ENCODE measurements around the gene FERMT2. TPM values are rescaled to one million over a fixed set of nuclear protein-coding genes. Genes with fewer than 3 reads are reported as not detected.

FERMT2 gene
- total RNA-seq = 100 to 1,000 TPM; 197 to 225 TPM

DNA sequence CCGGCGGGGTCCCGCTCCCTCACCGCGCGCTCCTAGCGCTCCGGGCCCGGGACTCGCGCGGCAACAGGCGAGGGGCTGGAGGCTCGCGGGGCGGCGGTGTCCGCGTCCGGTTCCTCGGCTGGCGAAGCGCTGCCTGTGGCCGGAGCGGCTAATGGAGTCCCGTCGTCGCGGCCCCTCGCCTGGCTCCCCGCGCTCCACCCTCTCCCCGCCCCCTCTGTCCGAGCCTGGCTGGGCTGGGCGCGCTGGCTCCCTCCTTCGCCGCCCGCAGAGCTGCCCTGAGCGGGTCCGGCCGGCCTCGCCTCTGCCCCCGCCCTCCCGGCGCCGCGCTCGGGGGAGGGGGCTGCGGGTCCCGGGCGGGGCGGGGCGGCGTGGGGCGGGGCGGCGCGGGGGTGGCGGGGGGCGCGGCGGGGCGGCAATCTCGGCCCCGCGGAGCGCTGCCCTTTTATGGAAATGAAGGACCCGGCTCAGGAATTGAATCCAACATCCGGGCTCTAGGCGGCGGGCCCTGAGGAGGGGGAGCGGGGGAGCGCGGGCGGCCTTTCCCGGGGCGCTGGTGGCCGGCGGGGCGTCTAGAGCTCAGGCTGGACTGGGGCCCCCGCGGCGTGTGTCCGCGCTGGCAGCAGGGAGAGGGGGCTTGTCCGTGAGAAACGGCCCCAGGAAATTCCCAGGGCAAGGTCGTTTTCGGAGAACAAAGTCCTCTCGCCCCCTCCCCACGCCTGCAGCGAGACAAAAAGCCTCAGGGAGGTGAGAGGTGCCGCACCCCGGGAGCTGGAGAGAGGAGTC, at the start of gene FERMT2:
FERMT2 (minus strand) TSS at position 153 of the 783 bp plus-strand sequence. CDS start 482 bp downstream, outside the sequence.
- Histone ChIP-seq H3K9me3 (no peaks in the 10 kb centered on the region), H3K4me1 (ENCODE audit: control insufficient read depth in 1 of 2, low read depth in 2 of 2) (peaks cover 4 to 66% of the 10 kb centered on the region in 2 donors), H3K36me3 (no peaks in the 10 kb centered on the region), H3K27me3 (replicated peaks; ENCODE audit: insufficient read depth) (no peaks in the 10 kb centered on the region), H3K27ac (peak within 1 kb of the TSS; percentile 98 to 99), H3K4me3 (peak within 1 kb of the TSS; percentile 94)
- peak; percentile 67 for ATAC-seq (ENCODE audit: insufficient number of reproducible peaks, low FRiP score, low read depth)
- DNase-seq (ENCODE audit: low spot score) = peak; percentile 47
- TF ChIP-seq CTCF (IDR thresholded peaks at IDR 0.05) = no peak

GRCh38 chr14:52998376-52999015, 47.6 kb upstream of the FERMT2 start:
- no peak for ATAC-seq (ENCODE audit: insufficient number of reproducible peaks, low FRiP score, low read depth)
- Histone ChIP-seq H3K4me1 (ENCODE audit: control insufficient read depth in 1 of 2, low read depth in 2 of 2) (peaks cover 0 to 16% of the 10 kb centered on the region in 2 donors), H3K9me3 (no peaks in the 10 kb centered on the region), H3K4me3 (no peak overlapping the region), H3K27ac (peak overlapping the region in 1 of 2 donors; percentile 14), H3K36me3 (no peaks in the 10 kb centered on the region), H3K27me3 (replicated peaks; ENCODE audit: insufficient read depth) (no peaks in the 10 kb centered on the region)
- DNase-seq (ENCODE audit: low spot score) = no peak
- no peak for TF ChIP-seq CTCF (IDR thresholded peaks at IDR 0.05)

- Histone ChIP-seq H3K9me3 (no peaks in the 10 kb centered on the region), H3K36me3 (no peaks in the 10 kb centered on the region), H3K27ac (no peak overlapping the region), H3K4me1 (ENCODE audit: control insufficient read depth in 1 of 2, low read depth in 2 of 2) (peaks cover 0 to 11% of the 10 kb centered on the region in 2 donors), H3K27me3 (replicated peaks; ENCODE audit: insufficient read depth) (no peaks in the 10 kb centered on the region), H3K4me3 (no peak overlapping the region)
- no peak for TF ChIP-seq CTCF (IDR thresholded peaks at IDR 0.05)
- DNase-seq (ENCODE audit: low spot score) (no peak), ATAC-seq (ENCODE audit: insufficient number of reproducible peaks, low FRiP score, low read depth) (no peak)
Observed at GRCh38 chr14:52996493-52996892, 45.6 kb upstream of the FERMT2 start.

- Histone ChIP-seq H3K9me3 (no peaks in the 10 kb centered on the region), H3K27ac (no peak overlapping the region), H3K27me3 (replicated peaks; ENCODE audit: insufficient read depth) (no peaks in the 10 kb centered on the region), H3K4me1 (ENCODE audit: control insufficient read depth in 1 of 2, low read depth in 2 of 2) (peaks cover 0 to 11% of the 10 kb centered on the region in 2 donors), H3K4me3 (no peak overlapping the region), H3K36me3 (no peaks in the 10 kb centered on the region)
- TF ChIP-seq CTCF (IDR thresholded peaks at IDR 0.05) = no peak
- DNase-seq (ENCODE audit: low spot score) (no peak), ATAC-seq (ENCODE audit: insufficient number of reproducible peaks, low FRiP score, low read depth) (no peak)
Observed at GRCh38 chr14:52995998-52996397, 45.1 kb upstream of the FERMT2 start.

DNA sequence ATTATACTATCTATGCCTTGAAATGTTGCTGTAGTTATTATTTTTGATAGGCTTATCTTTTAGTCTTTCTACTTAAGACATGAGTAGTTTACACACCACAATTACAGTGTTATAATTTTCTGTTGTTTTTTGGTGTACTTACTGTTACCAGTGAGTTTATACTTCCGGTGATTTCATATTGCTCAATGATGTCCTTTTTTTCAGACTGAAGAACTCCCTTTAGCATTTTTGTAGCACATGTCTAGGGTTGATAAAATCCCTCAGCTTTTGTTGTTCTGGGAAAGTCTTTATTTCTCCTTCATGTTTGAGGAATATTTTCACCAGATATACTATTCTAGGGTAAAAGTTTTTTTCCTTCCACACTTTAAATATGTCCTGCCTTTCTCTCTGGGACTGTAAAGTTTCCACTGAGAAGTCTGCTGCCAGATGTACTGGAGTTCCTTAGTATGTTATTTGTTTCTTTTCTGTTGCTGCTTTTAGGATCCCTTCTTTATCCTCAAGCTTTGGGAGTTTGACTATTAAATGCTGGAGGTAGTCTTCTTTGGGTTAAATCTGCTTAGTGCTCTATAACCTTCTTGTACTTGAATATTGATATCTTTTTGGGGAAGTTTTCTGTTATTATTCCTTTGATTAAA, 41.5 kb upstream of the FERMT2 start:
- no peaks in the 10 kb centered on the region for H3K27me3 ChIP-seq (replicated peaks; ENCODE audit: insufficient read depth)
- H3K4me1 ChIP-seq (ENCODE audit: control insufficient read depth in 1 of 2, low read depth in 2 of 2) = no peaks in the 10 kb centered on the region
- no peak overlapping the region for H3K27ac ChIP-seq
- no peak for TF ChIP-seq CTCF (IDR thresholded peaks at IDR 0.05)
- H3K9me3 ChIP-seq = no peaks in the 10 kb centered on the region
- DNase-seq (ENCODE audit: low spot score) (no peak), ATAC-seq (ENCODE audit: insufficient number of reproducible peaks, low FRiP score, low read depth) (no peak)
- H3K4me3 ChIP-seq = no peak overlapping the region
- no peaks in the 10 kb centered on the region for H3K36me3 ChIP-seq

All from thoracic aorta (tissue), 2 donors.